Stimulated activated CD4-positive, alpha-beta T cell treated with anti-CD3 and anti-CD28 coated beads, Interleukin-15, amount 100 ng/mL, for 24 hours (primary cell): ENCODE results near the gene ARSA.
"Not testable (repeated sequence)": the region's sequence is repeated elsewhere in the genome, so short reads cannot be mapped to it uniquely, and the experiment has no call there.

Experiments
- DNase-seq: peaks from one replicate; pipeline ENCODE4 v3.0.0-alpha.2; 2020

ARSA gene

GRCh38 chr22:50621356-50621880, 6.5 kb downstream of the ARSA start:
- DNase-seq = peak; percentile 64

GRCh38 chr22:50620593-50621355, 7.2 kb downstream of the ARSA start:
- peak; percentile 71 for DNase-seq

- not testable (repeated sequence) for DNase-seq
Observed at GRCh38 chr22:50614296-50614695, 13.7 kb downstream of the ARSA start.

GRCh38 chr22:50613291-50613981, 14.5 kb downstream of the ARSA start:
- no peak for DNase-seq

GRCh38 chr22:50612528-50613221, 15.3 kb downstream of the ARSA start:
- DNase-seq = peak; percentile 26

DNA sequence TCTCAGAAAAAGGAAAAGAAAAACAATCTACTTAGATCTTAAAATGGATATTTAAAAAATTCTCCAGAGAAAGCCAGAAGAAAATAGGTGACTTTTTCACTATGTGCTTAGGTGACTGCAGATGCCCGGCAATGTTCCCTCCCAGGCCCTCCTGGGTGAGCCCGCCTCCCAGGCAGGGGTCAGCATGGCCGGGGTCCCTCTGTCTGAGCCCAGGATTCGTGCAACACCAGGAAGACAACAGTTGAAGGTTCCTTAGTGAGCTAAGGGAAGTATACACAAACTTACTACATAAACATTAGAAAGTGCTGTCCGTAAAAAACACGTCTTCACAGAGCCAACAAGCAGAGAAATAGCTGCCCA, 15.8 kb downstream of the ARSA start:
- DNase-seq = no peak

DNA sequence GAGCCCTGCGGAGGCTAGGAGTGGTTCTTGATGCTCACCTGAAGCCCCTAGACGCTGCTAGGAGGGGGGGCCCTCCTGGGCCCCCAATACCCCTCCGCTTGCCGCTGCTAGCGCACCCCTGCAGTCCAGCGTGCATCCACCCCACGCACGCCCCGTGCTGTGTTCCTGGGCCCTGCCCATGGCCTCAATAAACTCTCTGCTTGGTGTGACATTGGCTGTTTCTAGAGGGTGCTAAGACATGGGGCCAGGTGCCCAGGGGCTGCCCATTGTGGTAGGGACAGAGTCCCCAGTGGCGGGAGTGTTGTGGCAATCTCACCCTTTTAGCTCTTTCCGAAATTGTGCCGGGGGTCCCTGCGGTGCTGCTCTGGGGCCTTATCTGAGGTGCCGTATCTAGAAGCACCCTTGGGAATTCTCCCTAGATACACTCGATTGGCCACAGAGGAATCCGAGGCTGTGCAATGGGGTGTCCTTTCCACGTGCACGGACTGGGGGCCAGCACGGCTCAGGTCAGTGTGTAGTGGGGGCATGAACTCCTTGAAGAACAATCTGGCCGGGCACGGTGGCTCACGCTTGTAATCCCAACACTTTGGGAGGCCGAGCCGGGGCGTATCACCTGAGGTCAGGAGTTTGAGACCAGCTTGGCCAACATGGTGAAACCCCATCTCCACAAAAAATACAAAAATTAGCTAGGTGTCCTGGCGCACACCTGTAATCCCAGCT, 16.5 kb downstream of the ARSA start:
- DNase-seq = no peak

- no peak for DNase-seq
Observed at GRCh38 chr22:50610581-50610980, 17.4 kb downstream of the ARSA start.

DNA sequence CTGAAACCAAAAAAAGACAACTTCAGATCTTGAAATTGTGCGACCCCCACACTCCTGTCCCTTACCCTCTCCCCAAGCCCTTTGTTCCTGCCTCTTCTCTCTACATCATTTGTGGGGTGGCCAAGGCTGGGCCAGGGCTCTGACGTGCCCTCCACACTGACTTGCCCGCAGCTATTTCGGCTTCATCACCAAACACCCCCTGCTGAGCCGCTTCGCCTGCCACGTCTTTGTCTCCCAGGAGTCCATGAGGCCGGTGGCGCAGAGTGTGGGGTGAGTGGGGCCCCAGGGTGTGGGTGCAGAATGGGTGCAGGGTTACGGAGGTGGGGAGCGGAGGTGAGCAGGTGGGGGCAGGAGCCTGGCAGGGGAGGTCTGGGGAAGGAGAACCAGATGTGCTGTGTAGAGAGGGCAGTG, 17.9 kb downstream of the ARSA start:
- DNase-seq = no peak

DNA sequence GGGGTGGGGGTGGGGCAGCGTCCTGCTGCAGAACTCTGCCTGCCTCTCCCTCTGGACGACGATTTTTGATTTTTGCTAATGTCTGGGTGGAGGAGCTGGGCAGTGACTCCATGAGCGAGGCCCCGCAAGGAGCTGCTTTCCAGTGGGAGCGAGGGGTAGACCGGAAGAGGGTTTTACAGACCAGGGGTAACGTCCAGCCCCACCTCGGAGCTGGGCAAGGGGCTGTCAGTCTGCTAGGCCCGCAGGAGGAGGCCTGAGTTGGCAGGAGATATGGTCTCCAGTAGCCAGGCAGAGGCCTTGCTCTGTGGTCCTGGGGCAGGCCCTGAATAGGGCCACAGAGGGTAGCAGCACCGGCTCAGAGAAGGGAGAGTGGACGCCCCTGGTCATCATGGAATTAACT, 18.4 kb downstream of the ARSA start:
- DNase-seq = no peak

DNA sequence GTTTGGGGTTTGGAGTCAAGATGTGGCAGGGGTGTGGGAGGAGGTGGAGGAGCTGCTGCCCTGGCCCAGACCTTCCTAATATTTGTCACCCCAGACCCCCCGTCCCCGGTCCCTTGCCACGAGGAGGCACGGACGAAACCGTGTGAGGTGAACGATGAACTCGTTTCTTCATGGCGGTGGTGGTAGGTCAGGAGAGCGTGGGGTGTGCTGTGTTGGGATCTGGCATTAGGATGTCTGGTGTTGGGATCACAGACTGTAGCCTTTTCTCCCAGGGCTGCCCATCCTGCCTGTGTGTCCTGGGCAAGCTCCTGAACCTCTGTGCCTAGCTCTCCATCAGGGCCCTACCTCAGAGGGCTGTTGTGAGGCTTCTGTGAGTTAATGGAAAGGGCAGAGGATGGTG, 19.0 kb downstream of the ARSA start:
- no peak for DNase-seq

DNA sequence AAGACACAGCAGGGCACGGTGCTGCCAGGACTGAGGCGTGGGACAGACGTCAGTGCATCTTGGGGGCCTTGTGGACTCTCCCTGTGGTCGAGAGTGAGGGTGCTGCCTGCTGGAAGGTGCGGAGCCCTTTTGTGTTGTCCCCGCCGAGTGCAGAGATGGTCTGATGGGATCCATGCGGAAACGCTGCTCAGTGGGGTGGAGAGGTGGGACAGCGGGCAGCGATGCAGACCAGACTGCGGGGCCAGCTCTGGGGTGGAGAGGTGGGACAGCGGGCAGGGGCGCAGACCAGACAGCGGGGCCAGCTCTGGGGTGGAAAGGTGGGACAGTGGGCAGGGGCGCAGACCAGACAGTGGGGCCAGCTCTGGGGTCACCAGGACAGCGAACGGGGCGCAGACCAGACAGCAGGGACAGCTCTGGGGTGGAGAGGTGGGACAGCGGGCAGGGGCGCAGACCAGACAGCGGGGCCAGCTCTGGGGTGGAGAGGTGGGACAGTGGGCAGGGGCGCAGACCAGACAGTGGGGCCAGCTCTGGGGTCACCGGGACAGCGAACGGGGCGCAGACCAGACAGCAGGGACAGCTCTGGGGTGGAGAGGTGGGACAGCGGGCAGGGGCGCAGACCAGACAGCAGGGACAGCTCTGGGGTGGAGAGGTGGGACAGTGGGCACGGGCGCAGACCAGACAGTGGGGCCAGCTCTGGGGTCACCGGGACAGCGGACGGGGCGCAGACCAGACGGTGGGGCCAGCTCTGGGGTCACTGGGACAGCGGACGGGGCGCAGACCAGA, 19.7 kb downstream of the ARSA start:
- not testable (repeated sequence) for DNase-seq

DNA sequence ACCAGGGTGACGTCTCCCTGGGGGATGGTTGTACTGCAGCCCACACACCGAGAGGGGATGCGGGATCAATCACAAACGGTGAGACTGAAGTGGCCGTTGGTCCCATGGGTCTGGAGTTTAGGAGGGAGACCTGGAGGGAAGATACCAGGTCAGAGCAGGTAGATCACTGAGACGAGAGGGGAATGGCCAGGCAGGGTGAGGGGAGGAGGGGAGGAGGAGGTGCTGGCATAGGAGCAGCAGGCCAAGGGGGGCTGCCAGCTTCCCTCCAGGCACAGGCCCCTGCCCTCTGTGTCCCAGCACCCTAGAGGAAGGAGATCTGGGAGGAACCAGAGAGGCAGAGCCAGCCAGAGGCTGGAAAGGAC, 20.3 kb downstream of the ARSA start:
- no peak for DNase-seq

GRCh38 chr22:50606946-50607658, 20.9 kb downstream of the ARSA start:
- DNase-seq = no peak

GRCh38 chr22:50606165-50606945, 21.6 kb downstream of the ARSA start:
- no peak for DNase-seq

DNA sequence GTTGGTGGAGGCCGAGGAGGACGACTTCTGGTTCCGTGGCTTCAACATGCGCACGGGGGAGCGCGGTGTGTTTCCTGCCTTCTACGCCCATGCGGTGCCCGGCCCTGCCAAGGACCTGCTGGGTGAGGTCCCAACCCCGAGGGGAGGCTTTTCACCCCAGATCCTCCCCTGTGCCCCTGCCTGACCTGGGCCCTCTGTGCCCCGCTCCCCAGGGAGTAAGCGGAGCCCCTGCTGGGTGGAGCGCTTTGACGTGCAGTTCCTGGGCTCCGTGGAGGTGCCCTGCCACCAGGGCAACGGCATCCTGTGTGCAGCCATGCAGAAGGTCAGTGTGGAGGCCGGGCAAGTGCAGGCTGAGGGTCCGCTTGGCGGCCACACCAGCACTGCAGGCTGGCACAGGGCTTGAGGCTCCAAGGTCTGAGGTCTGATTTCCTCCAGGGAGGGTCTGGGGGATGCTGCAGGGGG, 22.3 kb downstream of the ARSA start:
- DNase-seq = no peak

DNA sequence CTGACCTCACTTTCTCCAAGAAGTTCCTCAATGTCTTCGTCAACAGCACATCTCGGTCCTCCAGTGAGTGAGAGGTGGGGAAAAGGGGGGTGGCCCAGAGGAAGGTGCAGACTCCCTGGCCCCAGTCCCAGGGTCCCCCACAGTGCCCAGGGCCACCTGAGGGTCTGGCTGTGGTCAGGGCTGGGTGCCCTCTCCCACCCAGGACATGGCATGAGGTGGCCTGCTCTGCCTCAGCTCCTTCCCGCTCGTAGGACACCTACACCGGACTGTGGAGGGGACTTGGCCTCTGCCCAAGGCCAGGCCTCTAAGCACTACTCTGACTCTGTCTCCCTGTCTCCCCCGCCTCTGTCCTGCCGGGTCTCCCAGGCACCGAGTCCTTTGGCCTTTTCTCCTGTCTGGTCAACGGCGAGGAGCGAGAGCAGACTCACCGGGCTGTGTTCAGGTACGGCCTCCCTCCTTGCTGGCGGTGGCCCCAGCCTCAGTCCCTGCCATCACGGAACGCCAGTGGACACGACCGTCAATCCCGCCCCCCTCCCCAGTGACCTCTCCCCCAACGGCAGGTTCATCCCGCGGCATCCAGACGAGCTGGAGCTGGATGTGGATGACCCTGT, 22.8 kb downstream of the ARSA start:
- DNase-seq = no peak

DNA sequence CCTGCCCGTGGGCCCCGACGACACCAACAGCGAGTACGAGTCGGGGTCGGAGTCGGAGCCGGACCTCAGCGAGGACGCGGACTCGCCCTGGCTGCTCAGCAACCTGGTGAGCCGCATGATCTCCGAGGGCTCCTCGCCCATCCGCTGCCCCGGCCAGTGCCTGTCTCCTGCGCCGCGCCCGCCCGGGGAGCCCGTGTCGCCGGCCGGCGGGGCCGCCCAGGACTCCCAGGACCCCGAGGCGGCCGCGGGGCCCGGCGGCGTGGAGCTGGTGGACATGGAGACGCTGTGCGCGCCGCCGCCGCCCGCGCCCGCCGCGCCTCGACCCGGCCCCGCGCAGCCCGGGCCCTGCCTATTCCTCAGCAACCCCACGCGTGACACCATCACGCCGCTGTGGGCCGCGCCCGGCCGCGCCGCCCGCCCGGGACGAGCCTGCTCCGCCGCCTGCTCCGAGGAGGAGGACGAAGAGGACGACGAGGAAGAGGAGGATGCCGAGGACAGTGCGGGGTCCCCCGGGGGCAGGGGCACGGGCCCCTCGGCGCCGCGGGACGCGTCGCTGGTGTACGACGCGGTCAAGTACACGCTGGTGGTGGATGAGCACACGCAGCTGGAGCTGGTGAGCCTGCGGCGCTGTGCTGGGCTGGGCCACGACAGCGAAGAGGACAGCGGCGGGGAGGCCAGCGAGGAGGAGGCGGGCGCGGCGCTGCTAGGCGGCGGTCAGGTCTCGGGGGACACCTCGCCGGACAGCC, 23.5 kb downstream of the ARSA start:
- no peak for DNase-seq

GRCh38 chr22:50603511-50604255, 24.3 kb downstream of the ARSA start:
- no peak for DNase-seq
